GM10248 (cell line): Measurements from ENCODE around the gene GALNT1.

Experiments used
- CTCF ChIA-PET: fragments of 300-600 bp; sonication (Branson Sonifier 250); formaldehyde crosslinking; extraction: SDS; loops from one replicate; lab custom pipeline; 2021; ENCODE audit warnings: antibody characterized with exemption; lab: Yijun Ruan, JAX
- POLR2A ChIA-PET: fragments of 350-650 bp; sonication (Branson Sonifier 250); formaldehyde crosslinking; extraction: SDS; loops from one replicate; lab custom pipeline; 2020; ENCODE audit warnings: antibody characterized with exemption; lab: Yijun Ruan, JAX
- DNase-seq: peaks from one replicate; pipeline ENCODE4 v3.0.0; 2012; ENCODE audit errors: extremely low spot score
- TF ChIP-seq, protein P1 (sequence below): IDR thresholded peaks from 2 replicates; pipeline ENCODE4 v1.5.1; 2012; ENCODE audit warnings: mild to moderate bottlenecking, low read depth; ENCODE audit errors: extremely low read depth, missing control alignments, control extremely low read depth

GALNT1 gene

DNA sequence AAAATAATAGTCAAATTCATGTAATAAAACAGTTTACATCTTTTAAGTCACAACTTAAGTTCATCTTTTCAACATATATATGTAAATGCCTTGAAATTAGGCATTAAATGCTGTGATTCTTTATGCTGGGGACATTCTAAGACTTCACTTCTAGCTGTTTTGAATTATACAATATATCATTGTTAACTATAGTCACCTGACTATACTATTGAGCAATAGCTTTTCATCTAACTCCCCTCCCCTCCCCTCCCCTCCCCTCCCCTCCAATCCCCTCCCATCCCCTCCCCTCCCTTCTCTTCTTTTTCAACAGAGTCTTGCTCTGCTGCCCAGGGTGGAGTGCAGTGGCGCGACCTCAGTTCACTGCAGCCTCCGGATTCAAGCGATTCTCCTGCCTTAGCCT is 16.2 kb downstream of the GALNT1 start:
- ChIA-PET CTCF (no interaction called here), POLR2A (no interaction called here)
- no peak for DNase-seq
- TF ChIP-seq, protein P1, sequence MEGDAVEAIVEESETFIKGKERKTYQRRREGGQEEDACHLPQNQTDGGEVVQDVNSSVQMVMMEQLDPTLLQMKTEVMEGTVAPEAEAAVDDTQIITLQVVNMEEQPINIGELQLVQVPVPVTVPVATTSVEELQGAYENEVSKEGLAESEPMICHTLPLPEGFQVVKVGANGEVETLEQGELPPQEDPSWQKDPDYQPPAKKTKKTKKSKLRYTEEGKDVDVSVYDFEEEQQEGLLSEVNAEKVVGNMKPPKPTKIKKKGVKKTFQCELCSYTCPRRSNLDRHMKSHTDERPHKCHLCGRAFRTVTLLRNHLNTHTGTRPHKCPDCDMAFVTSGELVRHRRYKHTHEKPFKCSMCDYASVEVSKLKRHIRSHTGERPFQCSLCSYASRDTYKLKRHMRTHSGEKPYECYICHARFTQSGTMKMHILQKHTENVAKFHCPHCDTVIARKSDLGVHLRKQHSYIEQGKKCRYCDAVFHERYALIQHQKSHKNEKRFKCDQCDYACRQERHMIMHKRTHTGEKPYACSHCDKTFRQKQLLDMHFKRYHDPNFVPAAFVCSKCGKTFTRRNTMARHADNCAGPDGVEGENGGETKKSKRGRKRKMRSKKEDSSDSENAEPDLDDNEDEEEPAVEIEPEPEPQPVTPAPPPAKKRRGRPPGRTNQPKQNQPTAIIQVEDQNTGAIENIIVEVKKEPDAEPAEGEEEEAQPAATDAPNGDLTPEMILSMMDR: no peak

DNA sequence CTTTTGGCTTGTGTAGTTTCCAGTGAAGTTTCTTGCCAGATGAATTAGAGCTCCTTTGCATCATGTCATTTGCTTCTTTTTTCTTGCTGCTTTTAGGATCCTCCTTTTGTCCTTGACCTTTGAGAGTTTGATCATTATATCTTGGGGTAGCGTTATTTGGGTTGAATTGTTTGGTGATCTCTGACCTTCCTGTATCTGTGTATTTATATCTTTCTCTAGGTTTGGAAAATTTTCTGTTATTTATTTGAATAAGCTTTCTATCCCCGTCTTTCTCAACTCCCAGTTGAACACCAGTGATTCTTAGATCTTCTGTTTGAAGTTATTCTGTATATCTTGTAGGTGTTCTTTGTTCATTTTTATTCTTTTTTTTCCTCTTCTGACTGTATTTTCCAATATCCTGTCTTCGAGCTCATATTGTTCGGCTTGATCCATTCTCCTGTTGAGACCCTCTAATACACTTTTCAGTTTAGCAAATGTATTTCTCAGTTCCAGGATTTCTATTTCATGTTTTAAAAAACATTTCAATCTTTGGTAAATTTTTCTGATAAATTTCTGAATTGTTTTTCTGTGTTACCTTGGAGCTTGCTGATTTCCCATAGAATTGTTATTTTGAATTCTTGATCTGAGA is 20.8 kb downstream of the GALNT1 start:
- no peak for DNase-seq
- TF ChIP-seq, protein P1: no peak
- ChIA-PET POLR2A (no interaction called here), CTCF (interaction anchor here (0.8 to 1.4 kb wide), 4 partner anchors 9 to 39 kb away, joined by 3 to 4 read pairs (median 4); no protein-coding TSS in a partner anchor)

DNA sequence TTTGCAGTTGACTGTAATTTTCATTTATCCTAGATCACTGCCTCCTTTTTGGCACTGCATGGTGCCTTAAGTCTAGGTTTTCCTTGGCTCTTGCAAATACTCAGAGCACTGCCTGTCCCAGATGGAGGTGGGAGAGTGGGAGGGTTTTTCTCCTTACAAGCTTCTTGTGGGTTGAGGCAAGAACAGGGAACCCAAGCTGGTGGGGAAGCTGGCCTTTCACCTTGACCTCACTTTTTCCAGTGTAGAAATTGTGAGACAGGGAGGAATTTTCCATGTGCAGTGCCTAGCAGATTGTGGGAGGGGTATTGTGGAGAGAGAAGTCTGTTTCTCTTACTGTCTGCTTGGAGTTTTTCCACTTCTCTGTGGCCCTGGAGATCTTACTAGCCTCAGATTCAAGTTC is 21.5 kb downstream of the GALNT1 start:
- ChIA-PET POLR2A (no interaction called here), CTCF (interaction anchor here (1.0 to 1.4 kb wide), 3 partner anchors 8 to 40 kb away, joined by 3 to 4 read pairs (median 3); no protein-coding TSS in a partner anchor)
- TF ChIP-seq, protein P1: no peak
- no peak for DNase-seq

DNA sequence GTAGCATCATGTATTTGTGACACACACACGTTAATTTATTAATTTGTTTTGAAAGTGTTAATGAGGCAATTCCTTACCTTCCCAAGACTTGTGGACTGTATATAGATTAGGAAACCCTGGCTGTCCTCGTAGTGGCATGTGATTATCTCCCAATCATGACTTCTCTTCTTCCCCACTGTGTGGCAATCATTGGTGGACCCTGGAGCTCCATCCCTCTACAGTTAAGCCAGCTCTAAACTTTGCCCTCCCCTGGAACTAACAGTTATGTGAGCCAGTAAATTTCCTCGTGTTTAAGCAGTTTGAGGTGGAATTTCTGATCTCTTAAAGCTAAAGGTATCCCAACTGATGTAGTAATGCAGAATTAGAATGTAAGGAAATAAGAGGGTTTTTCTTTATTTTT is 22.0 kb downstream of the GALNT1 start:
- TF ChIP-seq, protein P1: no peak
- ChIA-PET CTCF (no interaction called here), POLR2A (no interaction called here)
- DNase-seq: no peak

GRCh38 chr18:35604369-35604768 is 22.8 kb downstream of the GALNT1 start:
- TF ChIP-seq, protein P1: no peak
- ChIA-PET CTCF (no interaction called here), POLR2A (no interaction called here)
- no peak for DNase-seq

GRCh38 chr18:35605686-35606417 is 24.3 kb downstream of the GALNT1 start:
- DNase-seq: no peak
- POLR2A ChIA-PET: no interaction called here
- CTCF ChIA-PET: interaction anchor here (1.0 to 1.4 kb wide), 2 partner anchors 14 to 26 kb away, joined by 3 read pairs; no protein-coding TSS in a partner anchor
- TF ChIP-seq, protein P1: no peak
